HG02885 (cell line): ENCODE results near the gene PPIL6.
"Not testable (repeated sequence)": the region's sequence is repeated elsewhere in the genome, so short reads cannot be mapped to it uniquely, and the experiment has no call there.

Experiments
- ATAC-seq: cut with Tn5 transposase; IDR thresholded peaks from one replicate; pipeline ENCODE4 v1.9.1; 2021; ENCODE audit warnings: mild to moderate bottlenecking; ENCODE audit not compliant: unreplicated experiment, poor library complexity

PPIL6 gene

GRCh38 chr6:109370336-109370735, 70.1 kb downstream of the PPIL6 start:
- no peak for ATAC-seq

GRCh38 chr6:109369728-109370127, 70.7 kb downstream of the PPIL6 start:
- no peak for ATAC-seq

DNA sequence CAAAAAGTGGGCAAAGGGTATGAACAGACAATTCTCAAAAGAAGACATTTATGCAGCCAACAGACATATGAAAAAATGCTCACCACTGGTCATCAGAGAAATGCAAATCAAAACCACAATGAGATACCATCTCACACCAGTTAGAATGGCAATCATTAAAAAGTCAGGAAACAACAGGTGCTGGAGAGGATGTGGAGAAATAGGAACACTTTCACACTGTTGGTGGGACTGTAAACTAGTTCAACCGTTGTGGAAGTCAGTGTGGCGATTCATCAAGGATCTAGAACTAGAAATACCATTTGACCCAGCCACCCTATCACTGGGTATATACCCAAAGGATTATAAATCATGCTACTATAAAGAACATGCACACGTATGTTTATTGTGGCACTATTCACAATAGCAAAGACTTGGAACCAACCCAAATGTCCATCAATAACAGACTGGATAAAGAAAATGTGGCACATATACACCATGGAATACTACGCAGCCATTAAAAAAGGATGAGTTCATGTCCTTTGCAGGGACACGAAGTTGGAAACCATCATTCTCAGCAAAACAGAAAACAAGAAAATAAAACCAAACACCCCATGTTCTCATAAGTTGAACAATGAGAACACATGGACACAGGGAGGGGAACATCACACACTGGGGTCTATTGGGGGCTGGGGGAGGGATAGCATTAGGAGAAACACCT, 75.9 kb downstream of the PPIL6 start:
- ATAC-seq = not testable (repeated sequence)

- ATAC-seq = no peak
Observed at GRCh38 chr6:109363753-109364152, 76.7 kb downstream of the PPIL6 start.

DNA sequence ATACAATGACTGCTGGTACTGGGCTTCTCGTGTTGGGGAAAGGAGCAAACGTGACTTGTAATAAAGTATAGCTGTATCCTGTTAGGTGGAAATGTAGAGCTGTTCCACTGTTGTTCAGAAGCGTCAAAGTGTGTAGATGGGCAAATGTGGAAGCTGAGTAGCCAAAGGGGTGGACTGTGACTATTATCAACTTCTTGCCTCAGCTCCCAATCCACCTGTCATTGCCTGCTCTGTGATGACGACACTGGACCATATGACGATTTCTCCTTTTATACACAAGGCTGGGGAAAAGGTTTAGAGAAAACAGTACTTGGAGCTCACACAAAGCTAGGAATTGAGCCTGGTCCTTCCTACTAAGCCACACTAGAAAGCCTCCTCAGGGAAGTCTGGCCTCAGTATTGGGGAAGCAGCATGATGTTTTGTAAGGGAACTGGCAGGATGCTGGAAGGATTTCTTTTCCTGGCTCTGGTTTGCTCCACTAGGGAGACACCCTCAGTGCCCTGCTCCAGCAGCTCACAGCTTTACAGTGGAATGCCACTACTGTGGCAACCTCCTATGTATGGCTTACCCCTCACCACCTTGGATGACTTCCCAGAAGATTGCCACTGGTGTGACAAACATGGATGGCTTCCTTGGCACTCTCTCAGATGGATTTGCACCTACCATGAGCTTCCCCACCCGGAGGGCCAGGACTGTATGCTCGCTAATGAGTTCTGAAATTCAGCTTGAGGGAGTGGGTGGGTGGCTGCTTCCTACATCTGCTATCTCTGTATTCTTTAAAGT, 78.1 kb downstream of the PPIL6 start:
- no peak for ATAC-seq

- ATAC-seq = no peak
Observed at GRCh38 chr6:109360791-109361190, 79.6 kb downstream of the PPIL6 start.

- no peak for ATAC-seq
Observed at GRCh38 chr6:109360281-109360680, 80.1 kb downstream of the PPIL6 start.

DNA sequence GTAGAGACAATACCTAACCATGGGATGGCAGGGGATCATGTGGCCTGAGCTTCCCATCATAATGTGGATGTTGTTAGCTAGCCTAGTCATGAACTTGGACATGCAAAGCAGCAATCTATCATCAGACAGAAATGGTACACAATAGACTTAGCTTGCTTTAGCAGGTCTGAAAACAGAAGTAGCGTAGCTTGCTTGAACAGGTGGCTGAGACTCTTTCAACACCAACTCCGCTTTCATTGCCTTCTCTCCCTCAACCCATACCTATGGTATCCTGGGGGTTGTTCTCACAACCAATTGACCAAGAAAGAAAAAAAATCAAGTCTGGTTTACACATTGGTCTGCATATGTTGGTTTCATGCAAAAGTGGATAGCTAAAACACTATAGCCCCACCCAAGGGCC, 81.2 kb downstream of the PPIL6 start:
- no peak for ATAC-seq

- ATAC-seq = no peak
Observed at GRCh38 chr6:109358204-109358603, 82.2 kb downstream of the PPIL6 start.

- no peak for ATAC-seq
Observed at GRCh38 chr6:109356237-109356636, 84.2 kb downstream of the PPIL6 start.

GRCh38 chr6:109351231-109352130, 88.9 kb downstream of the PPIL6 start:
- no peak for ATAC-seq

- no peak for ATAC-seq
Observed at GRCh38 chr6:109349419-109349987, 90.9 kb downstream of the PPIL6 start.

GRCh38 chr6:109348226-109348625, 92.2 kb downstream of the PPIL6 start:
- no peak for ATAC-seq

DNA sequence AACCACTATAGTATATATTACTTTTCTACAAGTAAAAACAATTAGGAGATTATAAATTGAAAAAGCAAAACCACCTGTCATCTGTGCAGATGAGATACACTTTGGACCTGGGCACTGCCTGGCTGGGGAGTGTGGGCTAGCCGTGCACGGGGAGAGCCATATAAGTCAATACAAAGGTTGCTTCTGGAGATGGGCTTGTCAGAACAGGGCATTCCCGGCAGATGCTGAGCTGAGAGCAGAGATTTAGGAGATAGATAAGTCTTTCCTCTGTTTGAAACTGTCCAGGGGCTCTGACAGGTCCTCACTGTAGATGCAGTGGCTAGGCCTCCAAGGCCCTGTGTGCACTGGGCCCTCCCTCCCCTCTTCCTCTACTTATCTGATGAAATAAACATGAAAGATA, 92.6 kb downstream of the PPIL6 start:
- no peak for ATAC-seq

GRCh38 chr6:109345986-109346385, 94.4 kb downstream of the PPIL6 start:
- ATAC-seq = no peak

GRCh38 chr6:109344226-109344625, 96.2 kb downstream of the PPIL6 start:
- no peak for ATAC-seq

DNA sequence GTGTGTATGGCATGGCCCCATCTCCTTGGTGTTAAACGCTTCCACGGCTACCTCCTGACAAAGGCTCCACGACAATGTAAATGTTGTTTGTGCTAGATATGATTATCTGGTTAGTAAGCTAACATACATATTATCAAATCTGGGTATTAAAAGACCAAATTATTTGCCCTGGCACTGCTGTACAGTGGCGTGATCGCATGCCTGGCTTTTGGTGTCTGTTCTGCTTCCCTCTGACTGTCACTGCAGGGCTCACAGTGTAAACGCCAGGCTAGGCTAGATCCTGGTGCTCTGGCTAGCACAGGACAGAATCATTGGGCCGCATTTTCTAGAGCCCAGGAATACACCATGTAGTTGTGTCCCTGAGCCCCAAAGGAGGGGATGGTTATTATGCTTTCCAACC, 96.9 kb downstream of the PPIL6 start:
- ATAC-seq = no peak

GRCh38 chr6:109342911-109343310, 97.5 kb downstream of the PPIL6 start:
- no peak for ATAC-seq

DNA sequence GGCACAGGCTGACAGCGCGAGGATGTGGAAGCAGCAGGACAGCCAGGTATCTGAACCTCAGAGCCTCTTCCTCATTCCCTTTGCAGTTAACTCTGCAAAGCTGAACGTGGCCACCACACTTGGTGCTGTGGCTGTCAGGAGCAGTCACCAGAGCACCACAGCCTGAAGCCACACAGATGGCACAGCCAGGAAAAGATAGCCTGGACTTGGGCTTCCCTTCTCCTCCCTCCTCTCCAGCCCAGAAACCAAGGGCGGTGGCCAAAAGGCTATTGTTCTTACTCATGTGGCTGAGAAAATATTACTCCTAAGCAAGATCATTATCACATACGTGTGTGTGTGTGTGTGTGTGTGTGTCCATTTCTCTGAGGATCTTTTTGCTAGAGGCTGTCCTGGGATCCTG, 97.9 kb downstream of the PPIL6 start:
- no peak for ATAC-seq

GRCh38 chr6:109340811-109341210, 99.6 kb downstream of the PPIL6 start:
- ATAC-seq = no peak
